SHP77 (cell line): ENCODE measurements around the gene XAB2.
"Not testable (repeated sequence)": the region's sequence is repeated elsewhere in the genome, so short reads cannot be mapped to it uniquely, and the experiment has no call there.

ENCODE experiments used
- DNase-seq, 2 experiments: peaks; one replicate each; lab custom pipeline; 2025; lab: John Stamatoyannopoulos, UW

XAB2 gene

GRCh38 chr19:7577422-7577821 is 51.9 kb downstream of the XAB2 start:
- not testable (repeated sequence) for DNase-seq

- no peak for DNase-seq
Observed at GRCh38 chr19:7575434-7576040, 53.8 kb downstream of the XAB2 start.

GRCh38 chr19:7570761-7571160 is 58.6 kb downstream of the XAB2 start:
- no peak for DNase-seq
